OCI-LY3 (cell line): ENCODE data around the gene MYCN.
"Not testable (repeated sequence)": the region's sequence is repeated elsewhere in the genome, so short reads cannot be mapped to it uniquely, and the experiment has no call there.

ENCODE experiments used
- H2AFZ ChIP-seq: fragments of 200-600, 300-600 bp; shearing (Covaris generic); 2 replicates; pipeline ENCODE4 v1.6.0; 2014; ENCODE audit warnings: antibody characterized with exemption, low read depth, low read length
- H3K27ac ChIP-seq: fragments of 200-600, 300-600 bp; sonication (generic); 2 replicates; pipeline ENCODE4 v1.5.1; 2014; ENCODE audit warnings: mild to moderate bottlenecking, low read length, moderate library complexity, mixed read lengths
- H3K27me3 ChIP-seq: fragments of 200-600, 300-600 bp; sonication (generic); 2 replicates; pipeline ENCODE4 v1.6.1; 2014; ENCODE audit warnings: low read depth, low read length, mixed read lengths
- H3K36me3 ChIP-seq: fragments of 200-600, 300-600 bp; sonication (generic); replicated peaks from 2 replicates; pipeline ENCODE3; 2014; ENCODE audit warnings: low read depth, low read length, mixed read lengths
- H3K4me1 ChIP-seq: fragments of 300-600, 200-600 bp; sonication (generic); 2 replicates; pipeline ENCODE4 v1.6.1; 2014; ENCODE audit warnings: low read length, mixed read lengths
- H3K4me2 ChIP-seq: fragments of 200-600, 300-600 bp; sonication (generic); 2 replicates; pipeline ENCODE4 v1.6.1; 2014; ENCODE audit warnings: low read length, mixed read lengths
- H3K4me3 ChIP-seq: fragments of 300-600, 200-600 bp; sonication (generic); 2 replicates; pipeline ENCODE4 v1.5.1; 2014; ENCODE audit warnings: antibody characterized with exemption, mild to moderate bottlenecking, low read length, moderate library complexity
- H3K79me2 ChIP-seq: fragments of 300-600, 200-600 bp; shearing (Covaris generic); 2 replicates; pipeline ENCODE4 v1.6.1; 2014; ENCODE audit warnings: mild to moderate bottlenecking, low read length, mixed read lengths
- H3K9ac ChIP-seq: fragments of 300-600, 200-600 bp; shearing (Covaris generic); 2 replicates; pipeline ENCODE4 v1.6.0; 2014; ENCODE audit warnings: mild to moderate bottlenecking, low read length, moderate library complexity
- H3K9me3 ChIP-seq: fragments of 200-600, 300-600 bp; shearing (Covaris generic); 2 replicates; pipeline ENCODE4 v1.6.1; 2014; ENCODE audit warnings: low read length, mixed read lengths; ENCODE audit not compliant: insufficient read depth
- H4K20me1 ChIP-seq: fragments of 200-600, 300-600 bp; sonication (generic); 2 replicates; pipeline ENCODE4 v1.6.1; 2016; ENCODE audit warnings: low read length, mixed read lengths; ENCODE audit not compliant: insufficient read depth
- EZH2phosphoT487 ChIP-seq: fragments of 200-600 bp; shearing (Covaris generic); IDR thresholded peaks from 2 replicates; pipeline ENCODE4 v1.6.1; 2018; ENCODE audit warnings: antibody characterized with exemption, mixed run types, low read depth
- TF ChIP-seq, protein P1 (sequence below): fragments of 200-600, 300-600 bp; sonication (generic); IDR thresholded peaks from 2 replicates; pipeline ENCODE4 v1.5.1; 2014; ENCODE audit warnings: antibody characterized with exemption, low read length, low read depth

The MYCN gene

DNA sequence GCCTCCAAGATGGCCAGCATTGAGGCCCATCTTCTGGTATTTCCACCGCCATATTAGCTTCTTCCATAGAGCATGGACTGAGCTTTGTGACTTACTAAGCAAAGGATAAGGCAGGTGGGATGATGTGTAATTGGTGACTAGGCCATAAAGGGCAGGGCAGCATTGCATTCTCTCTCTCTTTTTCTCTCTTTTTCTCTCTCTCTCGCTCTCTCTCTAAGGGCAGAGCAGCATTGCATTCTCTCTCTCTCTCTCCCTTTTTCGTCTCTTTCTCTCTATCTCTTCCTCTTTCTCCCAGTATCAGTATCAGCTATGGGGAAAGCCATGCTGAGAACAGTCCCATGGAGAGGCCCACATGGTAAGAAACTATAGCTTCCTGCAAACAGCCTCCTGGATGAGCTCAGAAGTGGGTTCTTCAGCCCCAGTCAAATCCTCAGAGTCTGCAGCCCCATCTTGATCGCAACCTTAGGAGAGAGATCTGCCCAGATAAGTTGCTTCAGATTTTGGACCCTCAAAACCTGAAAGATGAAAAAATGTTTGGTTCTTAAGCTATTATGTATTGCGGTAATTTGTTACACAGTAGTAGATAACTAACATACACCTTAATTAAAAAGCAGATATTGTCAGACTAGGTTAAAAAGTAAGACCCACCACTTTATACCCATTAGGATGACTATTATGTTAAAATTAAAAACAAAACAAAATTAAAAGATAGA lies 39.1 kb upstream of the MYCN start:
- no peak overlapping the region for H3K27ac ChIP-seq
- H4K20me1 ChIP-seq: no peaks in the 10 kb centered on the region
- H3K36me3 ChIP-seq: no peaks in the 10 kb centered on the region
- no peaks in the 10 kb centered on the region for H3K79me2 ChIP-seq
- H3K4me1 ChIP-seq: no peaks in the 10 kb centered on the region
- no peak for TF ChIP-seq EZH2phosphoT487
- TF ChIP-seq, protein P1, sequence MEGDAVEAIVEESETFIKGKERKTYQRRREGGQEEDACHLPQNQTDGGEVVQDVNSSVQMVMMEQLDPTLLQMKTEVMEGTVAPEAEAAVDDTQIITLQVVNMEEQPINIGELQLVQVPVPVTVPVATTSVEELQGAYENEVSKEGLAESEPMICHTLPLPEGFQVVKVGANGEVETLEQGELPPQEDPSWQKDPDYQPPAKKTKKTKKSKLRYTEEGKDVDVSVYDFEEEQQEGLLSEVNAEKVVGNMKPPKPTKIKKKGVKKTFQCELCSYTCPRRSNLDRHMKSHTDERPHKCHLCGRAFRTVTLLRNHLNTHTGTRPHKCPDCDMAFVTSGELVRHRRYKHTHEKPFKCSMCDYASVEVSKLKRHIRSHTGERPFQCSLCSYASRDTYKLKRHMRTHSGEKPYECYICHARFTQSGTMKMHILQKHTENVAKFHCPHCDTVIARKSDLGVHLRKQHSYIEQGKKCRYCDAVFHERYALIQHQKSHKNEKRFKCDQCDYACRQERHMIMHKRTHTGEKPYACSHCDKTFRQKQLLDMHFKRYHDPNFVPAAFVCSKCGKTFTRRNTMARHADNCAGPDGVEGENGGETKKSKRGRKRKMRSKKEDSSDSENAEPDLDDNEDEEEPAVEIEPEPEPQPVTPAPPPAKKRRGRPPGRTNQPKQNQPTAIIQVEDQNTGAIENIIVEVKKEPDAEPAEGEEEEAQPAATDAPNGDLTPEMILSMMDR: no peak
- no peak overlapping the region for H3K4me2 ChIP-seq
- H3K4me3 ChIP-seq: no peak overlapping the region
- H3K9ac ChIP-seq: no peak overlapping the region
- peaks cover 13% of the 10 kb centered on the region for H3K27me3 ChIP-seq
- H2AFZ ChIP-seq: no peak overlapping the region
- peaks cover 4% of the 10 kb centered on the region; the same call in 1 of the 2 replicates for H3K9me3 ChIP-seq

DNA sequence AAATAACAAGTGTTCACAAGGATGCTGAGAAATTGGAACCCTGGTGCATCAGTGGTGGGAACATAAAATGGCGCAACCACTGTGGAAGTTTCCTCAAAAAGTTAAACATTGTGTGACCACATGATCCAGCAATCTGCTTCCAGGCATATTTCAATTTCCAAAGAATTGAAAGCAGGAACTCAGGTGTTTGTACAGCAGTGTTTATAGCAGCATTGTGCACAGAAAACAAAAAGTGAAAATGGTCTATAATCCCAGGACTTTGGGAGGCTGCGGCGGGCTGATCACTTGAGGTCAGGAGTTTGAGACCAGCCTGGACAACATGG lies 38.6 kb upstream of the MYCN start:
- Histone ChIP-seq H3K9me3 (peaks cover 4% of the 10 kb centered on the region; the same call in 1 of the 2 replicates), H3K9ac (no peak overlapping the region), H2AFZ (no peak overlapping the region), H3K27ac (no peak overlapping the region), H3K4me1 (no peaks in the 10 kb centered on the region), H3K27me3 (peaks cover 18% of the 10 kb centered on the region), H3K4me3 (no peak overlapping the region), H3K4me2 (no peak overlapping the region), H3K79me2 (no peaks in the 10 kb centered on the region), H4K20me1 (no peaks in the 10 kb centered on the region), H3K36me3 (no peaks in the 10 kb centered on the region)
- TF ChIP-seq EZH2phosphoT487: no peak
- TF ChIP-seq, protein P1: no peak

DNA sequence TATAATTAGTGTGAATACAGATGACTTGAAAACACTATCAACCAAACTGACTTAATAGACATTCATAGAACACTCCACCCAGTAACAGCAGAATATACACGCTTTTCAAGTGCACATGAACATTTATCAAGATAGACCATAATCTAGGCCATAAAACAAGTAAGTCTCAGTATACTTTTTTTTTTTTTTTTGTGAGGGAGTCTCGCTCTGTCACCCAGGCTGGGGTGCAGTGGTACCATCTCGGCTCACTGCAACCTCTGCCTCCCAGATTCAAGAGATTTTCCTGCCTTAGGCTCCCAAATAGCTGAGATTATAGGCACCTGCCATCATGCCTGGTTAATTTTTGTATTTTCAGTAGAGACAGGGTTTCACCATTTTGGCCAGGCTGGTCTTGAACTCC lies 36.4 kb upstream of the MYCN start:
- H3K9ac ChIP-seq, H4K20me1 ChIP-seq, H3K79me2 ChIP-seq, H3K4me3 ChIP-seq, H3K9me3 ChIP-seq, H3K4me2 ChIP-seq, H3K36me3 ChIP-seq, H3K27ac ChIP-seq, H3K4me1 ChIP-seq, H2AFZ ChIP-seq: not testable (repeated sequence)
- H3K27me3 ChIP-seq: peaks cover 19% of the 10 kb centered on the region

DNA sequence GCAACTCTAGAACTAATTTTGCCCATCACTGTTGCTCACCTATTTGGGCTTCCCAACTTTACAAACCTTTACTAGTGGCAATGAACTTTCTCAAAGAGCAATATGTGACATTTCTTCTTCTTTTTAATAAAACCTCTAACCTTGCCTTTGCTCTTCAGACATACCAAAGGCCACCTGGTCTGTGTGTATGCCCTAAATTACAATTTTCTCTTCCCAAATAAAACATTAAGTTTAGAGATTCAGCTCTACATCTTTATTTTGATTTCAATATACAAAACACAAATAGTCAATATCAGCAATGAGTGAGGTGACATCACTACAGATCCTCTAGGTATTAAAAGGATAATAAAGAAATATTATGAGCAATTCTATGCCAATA lies 35.1 kb upstream of the MYCN start:
- Histone ChIP-seq H3K27ac (no peak overlapping the region), H3K9ac (no peak overlapping the region), H3K27me3 (peaks cover 19% of the 10 kb centered on the region), H3K4me3 (no peak overlapping the region), H3K36me3 (no peaks in the 10 kb centered on the region), H4K20me1 (no peaks in the 10 kb centered on the region), H3K79me2 (no peaks in the 10 kb centered on the region), H3K9me3 (no peaks in the 10 kb centered on the region), H3K4me1 (no peaks in the 10 kb centered on the region), H2AFZ (no peak overlapping the region), H3K4me2 (no peak overlapping the region)
- TF ChIP-seq, protein P1: no peak
- no peak for TF ChIP-seq EZH2phosphoT487

DNA sequence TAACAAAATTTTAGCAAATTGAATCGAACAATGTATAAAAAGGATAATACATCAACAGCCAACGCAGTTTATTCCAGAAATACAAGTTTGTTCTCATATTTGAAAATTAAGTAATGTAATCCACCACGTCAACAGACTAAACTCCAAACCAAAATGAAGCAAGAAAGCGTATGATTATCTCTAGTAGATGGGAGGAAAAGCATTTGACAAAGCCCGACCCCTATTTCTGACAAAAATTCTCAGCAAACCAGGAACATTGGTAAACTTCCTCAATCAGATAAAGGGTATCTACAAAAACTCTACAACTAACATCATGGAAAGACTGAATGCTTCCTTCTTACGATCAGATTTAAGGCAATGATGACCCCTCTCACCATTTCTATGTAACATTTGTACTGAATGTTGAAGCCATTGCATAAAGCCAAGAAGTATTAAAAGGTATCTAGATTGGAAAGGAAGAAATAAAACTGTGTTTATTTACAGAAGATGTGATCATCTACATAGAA lies 34.3 kb upstream of the MYCN start:
- no peaks in the 10 kb centered on the region for H3K4me1 ChIP-seq
- H3K9ac ChIP-seq: no peak overlapping the region
- no peaks in the 10 kb centered on the region for H3K9me3 ChIP-seq
- no peak overlapping the region for H3K4me3 ChIP-seq
- H3K4me2 ChIP-seq: no peak overlapping the region
- peaks cover 19% of the 10 kb centered on the region for H3K27me3 ChIP-seq
- no peak overlapping the region for H3K27ac ChIP-seq
- TF ChIP-seq EZH2phosphoT487: no peak
- TF ChIP-seq, protein P1: no peak
- no peaks in the 10 kb centered on the region for H3K79me2 ChIP-seq
- no peak overlapping the region for H2AFZ ChIP-seq
- H3K36me3 ChIP-seq: no peaks in the 10 kb centered on the region
- no peaks in the 10 kb centered on the region for H4K20me1 ChIP-seq
